Inflammatory macrophage treated with lipopolysaccharide for 1 hour (primary cell): Measurements from ENCODE around the gene TKTL1.

Experiments used
- DNase-seq, 2 donors: peaks; one replicate each; pipeline ENCODE4 v3.0.0-alpha.2; 2020 to 2022

Gene TKTL1

DNA sequence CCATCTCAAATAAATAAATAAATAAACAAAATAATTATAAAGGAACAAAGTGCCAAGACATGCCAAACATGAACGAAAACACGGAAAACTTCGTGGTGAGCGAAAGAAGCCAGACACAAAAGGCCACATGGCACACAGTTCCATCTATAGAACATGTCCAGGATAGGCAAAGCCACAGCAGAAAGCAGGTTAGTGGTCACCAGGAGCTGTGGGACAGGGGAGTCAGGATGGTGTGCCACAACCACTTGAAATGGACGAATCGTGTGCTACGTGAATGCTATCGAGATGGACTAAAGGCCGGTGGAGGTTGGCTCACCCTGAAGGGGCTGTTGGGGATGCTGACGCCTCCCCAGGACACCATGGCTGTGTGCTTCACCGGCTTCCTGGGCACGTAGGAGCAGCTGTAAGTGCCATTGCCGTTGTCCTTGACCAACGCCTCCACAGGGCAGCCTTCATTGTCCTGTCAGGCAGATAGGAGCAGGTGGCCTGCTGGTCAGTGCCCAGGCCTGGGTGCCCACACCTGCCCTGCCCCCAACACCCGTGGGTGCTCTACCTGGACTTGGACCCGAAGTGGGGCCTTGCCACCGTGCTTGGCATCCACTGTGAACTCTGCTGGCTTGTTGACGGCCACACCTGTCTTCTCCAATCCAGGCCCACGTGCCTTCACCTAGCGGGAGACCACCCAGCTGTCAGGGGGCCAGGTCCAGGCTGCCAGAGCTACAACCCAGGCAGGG, 68.3 kb downstream of the TKTL1 start:
- DNase-seq, result no peak

- no peak for DNase-seq
Measured at GRCh38 chrX:154365052-154365600, 69.5 kb downstream of the TKTL1 start.

GRCh38 chrX:154365997-154366665, 70.5 kb downstream of the TKTL1 start:
- DNase-seq, result no peak

DNA sequence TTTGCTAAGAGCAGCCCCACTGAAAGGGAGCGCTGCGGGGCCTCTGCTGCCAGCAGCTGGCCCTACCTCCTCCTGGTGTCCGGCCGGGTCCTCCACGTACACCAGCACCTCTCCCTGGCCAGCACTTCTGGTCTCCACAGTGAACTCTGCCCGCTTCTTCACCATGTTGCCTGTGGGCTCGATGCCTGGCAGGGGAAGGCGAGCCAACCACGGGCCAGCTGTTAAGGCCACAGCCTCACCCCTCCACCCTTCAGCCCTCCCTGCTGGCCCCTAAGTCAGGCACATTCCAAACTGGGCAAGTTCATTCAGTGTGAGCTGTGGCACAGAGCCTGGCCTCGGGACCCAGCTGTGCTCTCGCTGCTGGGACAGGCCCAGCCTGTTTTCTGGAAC, 71.1 kb downstream of the TKTL1 start:
- DNase-seq, result no peak

DNA sequence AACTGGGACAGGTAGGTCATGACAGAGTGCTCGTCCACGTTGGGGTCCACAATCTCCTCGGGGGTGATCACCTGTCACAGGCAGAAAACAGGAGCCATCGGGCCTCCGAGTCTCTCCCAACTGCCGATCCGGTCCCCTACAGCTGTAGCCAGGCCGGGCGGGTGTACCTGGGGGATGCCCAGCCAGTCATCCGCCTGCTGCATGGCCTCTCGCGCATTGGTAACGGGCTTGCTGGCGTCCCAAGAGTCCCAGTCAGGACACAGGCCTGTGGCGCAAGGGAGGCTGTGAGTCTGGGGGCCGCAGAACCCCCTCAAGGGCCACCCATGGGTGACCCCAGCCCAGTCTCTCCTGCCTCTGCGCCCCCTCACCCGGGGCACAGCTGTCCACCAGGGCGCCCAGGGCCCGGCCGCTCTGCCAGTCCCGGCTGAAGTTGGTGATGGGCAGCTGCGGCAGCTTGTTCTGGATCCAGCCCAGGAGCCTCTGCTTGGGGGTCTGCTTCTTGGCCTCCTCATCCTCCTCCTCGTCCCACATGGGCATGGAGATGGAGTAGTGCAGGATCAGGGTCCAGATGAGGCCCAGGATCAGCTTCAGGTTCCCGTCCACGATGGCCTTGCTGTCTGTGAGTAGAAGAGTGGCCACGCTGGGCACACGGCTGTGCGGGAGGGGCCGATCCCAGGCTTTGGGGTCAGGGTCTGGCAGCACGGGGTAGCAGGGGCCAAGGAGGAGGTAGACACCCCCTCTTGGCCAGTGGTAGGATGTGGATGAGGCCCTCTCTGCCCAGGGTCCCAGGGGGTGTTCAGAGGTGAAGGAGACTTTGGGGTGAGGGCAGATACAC, 72.1 kb downstream of the TKTL1 start:
- DNase-seq, result no peak

DNA sequence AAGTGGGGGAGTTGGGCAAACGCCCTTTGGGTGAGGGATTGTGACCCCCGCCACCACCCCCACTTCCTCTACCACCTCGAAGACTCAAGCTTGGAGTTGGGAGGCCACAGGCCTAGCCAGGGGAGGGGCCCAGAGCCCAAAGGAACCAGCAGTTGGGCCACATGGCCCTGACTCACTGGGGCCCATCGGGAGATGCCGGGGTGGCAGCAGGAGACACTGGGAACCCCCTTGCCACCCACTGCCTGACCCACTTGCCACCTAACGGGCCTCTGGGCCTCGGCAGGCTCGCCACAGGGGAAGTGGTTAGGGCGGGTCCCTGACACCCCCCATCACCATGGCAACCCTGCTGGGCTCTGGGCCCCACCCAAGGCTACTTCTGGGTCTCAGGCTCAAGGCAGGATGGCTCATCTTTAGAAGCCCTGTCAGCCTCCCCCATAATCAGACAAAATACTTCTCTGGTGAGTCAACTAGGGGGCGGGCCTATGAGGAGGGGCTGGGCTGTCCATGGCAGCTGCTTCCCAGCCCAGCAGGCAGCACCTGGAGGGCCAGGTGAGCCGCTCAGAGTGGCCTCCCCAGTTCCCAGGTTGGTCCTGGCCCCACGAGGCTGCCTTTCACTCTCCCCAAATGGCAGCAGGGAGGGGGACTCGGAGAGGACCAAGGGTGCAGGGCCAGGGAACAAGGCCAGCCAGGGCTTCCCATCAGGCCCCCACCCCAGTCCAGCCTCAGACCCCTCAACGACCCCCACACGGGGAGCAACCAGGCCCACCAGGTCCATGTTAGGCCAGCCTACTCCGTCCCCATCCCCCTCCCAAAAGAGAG, 73.2 kb downstream of the TKTL1 start:
- peak; percentile 95 to 96 for DNase-seq

GRCh38 chrX:154369449-154370299, 74.1 kb downstream of the TKTL1 start:
- peak; percentile 51 to 69 for DNase-seq

- no peak for DNase-seq
Measured at GRCh38 chrX:154370300-154371016, 74.9 kb downstream of the TKTL1 start.

- DNase-seq, result peak; percentile 89
Measured at GRCh38 chrX:154371017-154371788, 75.6 kb downstream of the TKTL1 start.

- no peak for DNase-seq
Measured at GRCh38 chrX:154371789-154372300, 76.2 kb downstream of the TKTL1 start.

DNA sequence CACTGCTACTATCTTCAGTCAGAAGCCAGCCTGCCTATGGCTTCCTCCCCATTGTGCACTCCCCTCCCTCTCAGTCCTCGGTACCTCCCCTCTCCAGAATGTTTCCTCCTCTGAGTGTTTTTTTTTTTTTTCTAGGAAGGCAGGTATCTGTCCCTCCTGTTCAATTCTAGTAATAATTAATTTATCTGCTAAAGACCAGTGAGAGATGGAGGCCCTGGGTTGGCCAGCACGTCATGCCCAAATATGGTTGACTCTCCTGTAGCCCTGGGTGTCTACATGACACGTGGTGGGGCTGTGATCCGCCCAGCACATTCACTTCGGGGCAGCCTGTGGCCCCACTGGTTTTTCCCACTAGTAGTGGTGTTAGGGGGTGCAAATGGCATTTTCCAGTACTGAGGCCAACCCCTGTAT, 77.0 kb downstream of the TKTL1 start:
- DNase-seq, result no peak

DNA sequence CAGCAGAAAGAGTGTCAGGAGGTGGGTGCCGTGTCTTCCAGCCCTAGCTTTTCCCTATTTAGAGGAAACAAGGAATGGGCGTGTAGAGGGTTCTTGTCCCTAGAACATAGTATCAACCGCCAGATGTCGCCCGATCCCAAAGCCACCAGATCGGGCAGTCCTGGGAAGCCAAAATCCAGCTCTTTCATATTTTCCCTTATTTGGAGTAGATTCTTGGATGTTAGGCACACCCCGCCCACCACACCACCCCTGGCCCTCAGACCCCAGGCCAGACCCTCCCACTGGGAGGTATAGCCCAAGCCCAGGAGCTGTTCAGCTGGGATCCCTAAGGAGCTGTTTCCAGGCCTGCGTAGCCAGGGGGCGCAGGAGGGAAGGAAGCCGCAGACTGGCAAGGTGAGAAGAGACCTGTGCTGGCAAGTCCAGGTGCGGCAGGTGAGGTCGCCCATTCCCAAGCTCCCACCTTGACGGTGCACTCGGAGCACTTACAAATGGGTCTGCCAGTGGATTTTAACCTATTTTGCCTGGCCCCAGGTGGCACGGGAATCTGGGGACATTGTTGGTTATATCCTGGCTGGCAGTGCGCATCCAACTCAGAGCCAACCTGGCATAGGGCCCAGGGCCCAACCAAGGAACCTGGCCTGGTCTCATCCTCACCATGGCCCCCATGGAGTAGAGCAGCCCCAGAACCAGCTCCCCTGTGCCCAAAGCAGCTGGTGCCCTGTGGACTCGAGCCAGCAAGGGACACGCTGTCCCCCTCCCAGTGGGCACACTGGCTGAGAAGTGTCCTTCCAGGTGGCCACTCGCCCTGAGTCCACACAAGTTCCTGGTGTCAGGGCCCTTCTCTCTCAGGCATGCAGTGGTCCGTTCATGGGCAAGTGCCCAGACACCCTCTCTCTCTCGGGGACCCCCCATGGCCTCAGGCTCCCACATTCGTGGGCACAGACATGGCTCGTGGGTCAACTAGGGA, 78.0 kb downstream of the TKTL1 start:
- peak in 1 of 2 donors; percentile 52 for DNase-seq

- DNase-seq, result no peak
Measured at GRCh38 chrX:154374313-154375155, 78.9 kb downstream of the TKTL1 start, which contains the start of gene FLNA. Gene FLNA (minus strand): TSS chrX:154374634. CDS start chrX:154371245, 3,389 bp downstream.

- no peak for DNase-seq
Measured at GRCh38 chrX:154375156-154375504, 79.5 kb downstream of the TKTL1 start.

GRCh38 chrX:154376774-154377173, 81.2 kb downstream of the TKTL1 start:
- no peak for DNase-seq

DNA sequence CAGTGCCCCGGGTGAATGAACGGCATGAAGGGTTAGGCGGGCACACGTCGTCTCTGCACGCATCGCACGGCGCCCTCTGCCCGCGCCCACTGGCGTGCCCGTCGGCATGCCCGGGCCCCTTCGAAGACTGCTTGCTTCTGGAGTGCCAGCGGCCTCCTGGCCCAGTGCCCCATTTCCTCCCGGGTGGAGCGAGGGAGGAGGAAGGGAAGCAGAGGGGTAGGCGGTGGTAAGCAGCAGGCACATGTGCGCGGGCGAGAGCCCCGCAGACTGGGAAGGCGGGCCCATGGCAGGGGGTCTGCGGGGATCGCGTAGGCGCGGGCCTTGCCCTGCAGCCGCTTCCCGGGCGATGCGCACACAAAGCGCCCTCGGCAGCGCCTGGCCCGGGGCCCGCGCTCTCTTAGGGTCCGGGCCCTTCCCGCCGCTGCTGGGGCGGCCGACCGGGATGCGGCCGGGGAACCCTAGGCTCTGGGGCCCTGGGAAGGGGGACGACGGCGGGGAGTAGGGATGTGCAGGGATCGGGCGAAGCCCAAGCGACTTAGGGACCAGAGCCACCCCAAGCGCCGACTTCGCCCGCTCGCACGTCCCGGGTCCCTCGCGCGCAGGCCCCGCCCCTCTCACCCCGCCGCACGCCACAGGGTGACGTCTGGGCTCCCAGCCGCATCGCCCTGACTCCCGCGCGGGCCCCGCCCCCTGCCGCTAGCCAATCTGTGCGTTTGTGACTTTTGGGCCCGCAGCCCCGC, 82.6 kb downstream of the TKTL1 start:
- DNase-seq, result no peak
